SK-N-SH (cell line): ENCODE data around the gene EEIG1.

Experiments used
- EZH2phosphoT487 ChIP-seq: fragments of 200-600 bp; sonication (generic); IDR thresholded peaks from 2 replicates; pipeline ENCODE4 v1.6.1; 2017; ENCODE audit warnings: low read depth, mixed run types, mild to moderate bottlenecking, antibody characterized with exemption, moderate library complexity, borderline replicate concordance
- POLR2AphosphoS5 ChIP-seq: IDR thresholded peaks from 2 replicates; pipeline ENCODE4 v1.6.1; 2012; ENCODE audit warnings: low read depth, low read length
- RAD21 ChIP-seq: IDR thresholded peaks from 2 replicates; pipeline ENCODE4 v1.6.1; 2012; ENCODE audit warnings: mild to moderate bottlenecking, low read length
- REST ChIP-seq: IDR thresholded peaks from 2 replicates; pipeline ENCODE4 v1.6.1; 2012; ENCODE audit warnings: mild to moderate bottlenecking, low read depth, low read length, moderate library complexity
- TAF1 ChIP-seq: IDR thresholded peaks from 2 replicates; pipeline ENCODE4 v1.6.1; 2012; ENCODE audit warnings: low read depth, mild to moderate bottlenecking, low read length, moderate library complexity, borderline replicate concordance

GRCh38 chr9:127960410-127961154, 20.2 kb downstream of the EEIG1 start:
- TF ChIP-seq EZH2phosphoT487 = no peak
- TF ChIP-seq POLR2AphosphoS5 = no peak
- TF ChIP-seq TAF1 = no peak
- no peak for TF ChIP-seq REST
- no peak for TF ChIP-seq RAD21
